ENCODE measurements around the gene SPRYD3.

The SPRYD3 gene

GRCh38 chr12:53105712-53106439 lies 26.7 kb upstream of the SPRYD3 start:
- DNase-seq (ENCODE audit: low read depth) = no peak
- H3K4me3 ChIP-seq (ENCODE audit: low read depth, low read length) = no peak overlapping the region
- TF ChIP-seq CTCF (IDR thresholded peaks at IDR 0.05; ENCODE audit: low read depth, low read length, missing control alignments) = no peak

GRCh38 chr12:53105256-53105655 lies 26.1 kb upstream of the SPRYD3 start:
- no peak for TF ChIP-seq CTCF (IDR thresholded peaks at IDR 0.05; ENCODE audit: low read depth, low read length, missing control alignments)
- no peak overlapping the region for H3K4me3 ChIP-seq (ENCODE audit: low read depth, low read length)
- DNase-seq (ENCODE audit: low read depth) = no peak

- no peak for TF ChIP-seq CTCF (IDR thresholded peaks at IDR 0.05; ENCODE audit: low read depth, low read length, missing control alignments)
These were observed 24.7 kb upstream of the SPRYD3 start for GRCh38 chr12:53103860-53104305.

GRCh38 chr12:53102883-53103807 lies 24.0 kb upstream of the SPRYD3 start, which contains the start of gene SOAT2:
SOAT2 (plus strand) TSS chr12:53103486; CDS start chr12:53103578, 92 bp downstream.
- peak; percentile 44 for DNase-seq (ENCODE audit: low read depth)
- no peak for TF ChIP-seq CTCF (IDR thresholded peaks at IDR 0.05; ENCODE audit: low read depth, low read length, missing control alignments)
- H3K4me3 ChIP-seq (ENCODE audit: low read depth, low read length) = no peak within 1 kb of the TSS

More at GRCh38 chr12:53103860-53104305, 24.7 kb upstream of the SPRYD3 start:
- H3K4me3 ChIP-seq (ENCODE audit: low read depth, low read length) = no peak overlapping the region
- no peak for DNase-seq (ENCODE audit: low read depth)

GRCh38 chr12:53101931-53102781 lies 23.0 kb upstream of the SPRYD3 start:
- no peak for TF ChIP-seq CTCF (IDR thresholded peaks at IDR 0.05; ENCODE audit: low read depth, low read length, missing control alignments)
- no peak for DNase-seq (ENCODE audit: low read depth)
- no peak overlapping the region for H3K4me3 ChIP-seq (ENCODE audit: low read depth, low read length)

- no peak overlapping the region for H3K4me3 ChIP-seq (ENCODE audit: low read depth, low read length)
- TF ChIP-seq CTCF (IDR thresholded peaks at IDR 0.05; ENCODE audit: low read depth, low read length, missing control alignments) = no peak
- DNase-seq (ENCODE audit: low read depth) = no peak
These were observed 22.1 kb upstream of the SPRYD3 start for GRCh38 chr12:53101266-53101665.
